Activated CD4-positive, alpha-beta T cell treated with anti-CD3 and anti-CD28 coated beads, Interleukin-2, amount 50 U/mL, for 48 hours (primary cell): ENCODE data around the gene RNF152.

Experiments used
- DNase-seq, 2 experiments: peaks; one replicate each; pipeline ENCODE4 v3.0.0-alpha.2; 2020

The RNF152 gene, protein sequence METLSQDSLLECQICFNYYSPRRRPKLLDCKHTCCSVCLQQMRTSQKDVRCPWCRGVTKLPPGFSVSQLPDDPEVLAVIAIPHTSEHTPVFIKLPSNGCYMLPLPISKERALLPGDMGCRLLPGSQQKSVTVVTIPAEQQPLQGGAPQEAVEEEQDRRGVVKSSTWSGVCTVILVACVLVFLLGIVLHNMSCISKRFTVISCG

GRCh38 chr18:61892683-61893308 is at the start of gene RNF152:
Gene RNF152, minus strand, starts transcription at chr18:61893007. Its CDS starts 76,544 bp downstream, at chr18:61816463.
- peak in 1 of 2 experiments; percentile 8 for DNase-seq

DNA sequence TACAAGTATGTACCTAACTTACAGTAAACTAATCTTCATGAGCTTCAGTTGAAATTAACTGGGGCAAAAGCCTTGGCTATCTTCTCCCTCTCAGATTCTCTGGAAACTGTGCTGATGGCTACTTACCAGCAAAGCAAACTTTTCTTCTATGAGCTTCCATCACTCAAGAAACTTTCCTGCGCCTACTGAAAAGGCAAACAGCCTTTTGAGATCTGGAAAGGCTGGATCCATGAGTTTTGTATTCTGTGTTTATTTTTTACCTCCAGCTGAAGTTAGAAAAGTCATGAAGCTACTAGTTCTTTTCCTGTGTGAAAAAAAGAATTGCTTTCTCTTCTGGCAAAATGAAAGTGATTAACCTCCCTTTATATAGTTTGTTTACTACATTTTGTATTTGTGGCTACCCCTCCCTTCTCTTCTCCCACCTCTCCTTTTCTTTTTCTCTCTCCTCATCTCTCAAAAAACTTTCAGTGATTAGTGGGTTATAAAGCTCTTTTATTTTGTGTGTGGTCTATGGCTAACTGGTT is 49.2 kb upstream of the RNF152 start:
- no peak for DNase-seq

DNA sequence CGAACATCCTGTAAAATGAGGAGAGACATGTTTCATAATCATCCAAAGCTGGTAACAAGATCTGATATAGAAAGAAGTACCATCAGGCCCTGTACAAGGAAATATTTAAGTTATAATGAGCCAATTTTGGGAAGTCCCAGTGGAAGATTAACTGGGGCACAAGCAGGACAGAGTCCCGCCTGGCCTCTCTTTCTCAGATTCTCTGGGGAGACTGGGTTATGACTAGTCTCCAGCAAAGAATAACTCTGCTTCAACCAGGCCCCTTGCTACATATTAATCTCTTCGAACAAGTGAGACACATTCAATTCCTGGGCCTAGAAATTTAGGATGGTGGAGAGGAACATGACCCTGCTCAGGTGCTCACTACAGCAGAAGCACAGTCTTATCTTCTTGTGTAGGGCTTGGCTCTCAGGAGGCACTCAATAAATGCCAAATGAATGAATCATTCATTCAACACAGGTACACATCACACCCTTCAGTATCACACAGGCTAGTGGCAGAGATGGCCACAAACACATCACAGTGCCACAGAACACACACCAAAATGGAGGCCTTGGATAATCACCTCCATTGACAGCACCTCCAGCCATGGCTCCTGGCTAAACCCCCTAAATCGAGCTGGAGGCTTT is 46.4 kb upstream of the RNF152 start:
- DNase-seq: no peak

DNA sequence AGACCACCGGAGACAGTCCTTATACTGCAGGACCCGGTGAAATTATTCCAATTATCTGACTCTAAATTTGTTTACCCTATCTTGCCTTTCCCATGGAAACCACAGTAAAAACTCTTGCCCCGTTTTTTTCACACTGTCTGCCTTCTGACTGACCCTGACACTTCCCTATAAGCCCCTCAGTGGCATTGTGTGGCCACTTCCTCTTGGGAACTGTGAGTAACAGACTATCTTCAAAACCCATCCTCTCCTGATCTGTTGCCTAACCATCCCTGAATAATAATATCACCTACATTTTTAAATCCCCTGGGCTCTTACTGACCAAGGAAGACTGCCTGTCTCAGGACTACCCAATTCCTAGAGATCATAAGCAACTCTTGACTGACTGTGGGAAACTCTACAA is 42.6 kb upstream of the RNF152 start:
- DNase-seq: no peak

DNA sequence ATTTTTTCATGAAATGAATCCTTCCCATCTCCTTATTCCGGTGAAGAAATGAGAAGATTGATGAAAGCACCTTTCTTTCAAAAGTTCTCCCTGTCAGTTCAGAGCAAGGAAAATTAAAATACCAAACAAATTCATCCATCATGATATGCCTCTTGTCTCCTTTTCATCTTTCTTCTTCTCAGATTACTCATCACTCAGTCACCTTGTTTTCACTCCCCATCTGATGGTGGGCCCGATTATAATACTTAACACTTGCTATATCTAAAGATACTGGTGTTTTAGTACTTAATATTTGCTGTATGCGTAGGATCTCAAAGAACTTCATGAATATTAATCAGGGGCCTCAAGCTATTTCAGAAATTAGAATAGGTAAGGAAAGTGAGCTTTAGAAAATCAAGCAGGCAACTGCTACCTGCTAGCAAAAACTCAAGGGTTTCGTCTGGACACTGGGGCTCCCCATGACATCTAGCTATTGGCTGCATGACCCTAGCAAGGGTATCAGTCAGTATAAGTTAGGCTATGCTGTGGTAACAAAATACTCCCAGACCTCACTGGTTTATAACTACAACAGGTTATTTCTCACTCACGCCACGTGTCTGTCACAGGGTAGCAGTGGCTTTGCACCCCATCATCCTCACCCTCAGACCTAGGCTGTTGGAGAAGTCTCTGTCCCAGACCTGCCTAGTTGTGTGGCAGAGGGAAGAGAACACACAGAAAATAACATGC is 39.0 kb upstream of the RNF152 start:
- DNase-seq: no peak

DNA sequence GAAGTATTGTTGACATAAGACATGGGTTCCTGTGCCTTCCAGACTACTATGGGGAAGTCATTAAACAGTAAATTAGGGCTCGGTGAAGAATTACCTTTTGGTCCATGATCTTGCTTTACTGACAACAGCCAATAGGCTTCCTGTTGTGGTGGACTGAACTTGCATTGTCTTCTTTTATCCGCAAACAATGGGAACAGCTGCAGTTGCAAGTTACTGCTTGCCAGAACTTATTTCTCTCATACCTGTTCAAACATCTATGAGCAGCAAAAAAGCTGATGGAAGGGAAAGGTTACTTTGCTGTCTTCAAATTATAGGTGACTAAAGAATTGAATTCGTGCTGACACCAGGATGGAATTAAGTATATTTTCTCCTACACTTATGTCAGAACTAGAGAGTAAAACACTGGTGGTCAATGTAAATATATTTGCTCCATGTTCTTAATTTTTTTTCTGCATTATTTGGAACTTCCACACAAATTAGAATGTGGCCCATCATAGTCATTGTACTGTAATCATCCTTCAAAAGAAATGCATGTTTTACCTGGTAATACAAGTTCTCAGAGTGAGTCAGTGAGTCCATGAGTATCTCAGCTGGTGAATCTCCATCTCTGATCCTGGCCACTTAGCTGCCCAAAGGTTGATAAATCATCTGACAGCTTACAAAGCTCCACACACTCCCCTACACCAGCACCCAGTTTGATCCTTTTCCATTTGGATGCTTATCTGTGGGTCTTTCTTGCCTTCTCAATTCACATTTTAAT is 37.3 kb upstream of the RNF152 start:
- no peak for DNase-seq

GRCh38 chr18:61926532-61926931 is 33.7 kb upstream of the RNF152 start:
- peak; percentile 36 to 58 for DNase-seq

GRCh38 chr18:61924550-61924949 is 31.7 kb upstream of the RNF152 start:
- DNase-seq: peak in 1 of 2 experiments; percentile 12

DNA sequence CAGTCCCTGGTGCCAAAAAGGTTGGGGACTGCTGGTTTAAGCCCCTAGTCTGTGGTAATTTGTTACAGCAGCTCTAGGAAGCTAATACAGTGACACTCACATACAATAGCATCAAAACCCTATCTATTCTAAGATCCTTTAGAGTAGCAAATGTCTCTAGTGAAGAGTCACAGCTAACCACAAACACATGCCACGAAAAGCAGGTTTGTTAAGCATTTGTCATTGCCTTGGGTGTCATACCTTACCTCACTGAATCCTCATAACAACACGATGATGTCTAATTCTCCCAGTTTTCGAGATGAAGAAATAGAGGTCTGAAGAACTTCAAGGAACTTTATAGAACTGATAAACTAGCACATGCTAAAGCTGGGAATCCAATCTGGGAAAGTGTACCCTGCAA is 29.6 kb upstream of the RNF152 start:
- no peak for DNase-seq

- DNase-seq: no peak
Measured at GRCh38 chr18:61921621-61922235, 28.9 kb upstream of the RNF152 start.

GRCh38 chr18:61917818-61918217 is 25.0 kb upstream of the RNF152 start:
- DNase-seq: no peak

GRCh38 chr18:61912476-61912875 is 19.7 kb upstream of the RNF152 start:
- no peak for DNase-seq

GRCh38 chr18:61910101-61910500 is 17.3 kb upstream of the RNF152 start:
- no peak for DNase-seq

GRCh38 chr18:61908661-61909060 is 15.9 kb upstream of the RNF152 start:
- no peak for DNase-seq

GRCh38 chr18:61901323-61901986 is 8.6 kb upstream of the RNF152 start:
- DNase-seq: peak; percentile 30 to 47

DNA sequence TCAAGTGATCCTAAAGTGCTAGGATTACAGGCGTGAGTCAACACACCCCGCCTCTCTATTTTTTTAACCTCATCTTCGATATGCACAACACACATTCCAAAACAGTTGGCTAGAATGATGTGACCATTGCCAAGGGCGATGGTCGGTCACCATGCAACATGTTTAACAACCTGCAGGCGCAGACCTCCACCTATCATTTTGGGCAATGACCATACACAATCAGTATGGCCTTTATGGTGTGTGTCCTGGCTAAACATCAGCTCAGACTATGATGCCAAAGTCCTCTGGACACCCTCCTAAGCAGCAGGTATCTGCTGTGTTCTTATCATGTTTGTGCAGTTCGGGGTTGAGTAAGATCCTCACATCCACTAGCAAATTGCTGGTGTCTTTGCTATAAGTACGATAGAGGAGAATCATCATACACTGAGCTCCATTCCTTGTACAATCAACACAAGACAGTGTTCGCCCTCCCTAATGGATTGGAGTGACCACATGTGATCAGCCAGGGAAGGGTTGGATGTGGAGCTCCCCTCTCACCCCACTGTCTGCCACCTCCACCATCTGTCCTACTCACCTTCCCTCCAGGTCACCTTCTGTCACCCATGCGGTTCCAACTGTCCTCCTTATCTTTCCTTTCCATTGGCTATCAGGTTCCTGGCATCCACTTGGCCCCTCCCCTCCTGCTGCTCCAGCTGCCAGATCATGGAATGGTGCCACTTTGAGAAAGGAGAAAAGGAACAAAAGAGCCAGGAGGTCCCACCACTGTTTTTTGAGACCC is 7.9 kb upstream of the RNF152 start:
- DNase-seq: no peak

DNA sequence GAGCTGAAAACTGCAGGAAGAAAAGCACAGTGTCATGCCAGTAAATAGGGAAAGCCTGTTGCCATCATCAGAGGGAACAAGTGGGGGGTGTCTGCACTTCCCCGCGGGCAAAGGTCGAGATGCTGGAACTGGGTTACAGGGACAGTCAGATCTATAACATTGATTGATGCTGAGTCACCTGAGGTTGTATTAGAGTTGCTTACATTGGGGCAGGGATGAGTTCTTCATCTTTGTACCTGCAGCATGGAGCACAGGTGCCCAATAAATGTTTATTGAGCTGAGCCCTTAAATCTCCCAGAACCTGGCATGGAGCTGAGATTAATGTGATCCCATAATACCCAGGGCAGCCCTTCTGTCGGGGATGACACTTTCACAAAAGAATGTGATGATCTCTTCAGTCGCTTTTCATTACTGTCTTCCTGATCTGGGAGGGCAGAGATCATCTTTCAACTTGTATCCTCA is 5.9 kb upstream of the RNF152 start:
- DNase-seq: no peak

DNA sequence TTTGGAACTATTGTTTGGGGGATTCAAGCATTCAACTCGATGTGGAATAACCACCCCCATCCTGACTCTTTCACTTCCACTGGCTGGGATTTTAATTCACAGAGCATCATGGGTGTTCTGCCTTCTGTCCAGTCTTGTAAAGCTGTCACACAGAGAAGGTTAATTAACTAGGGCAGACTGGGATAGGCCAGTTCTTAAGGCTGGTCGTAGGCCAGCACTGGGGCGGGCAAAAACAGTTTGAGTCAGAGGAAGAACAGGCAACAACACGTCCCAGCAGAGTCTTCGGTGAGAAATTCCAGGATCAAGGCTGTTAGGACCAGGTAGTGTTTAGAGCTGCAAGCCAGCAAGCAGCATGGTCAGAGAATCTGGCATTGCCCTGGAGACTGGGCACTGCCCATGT is 4.0 kb upstream of the RNF152 start:
- DNase-seq: no peak

GRCh38 chr18:61896118-61896517 is 3.3 kb upstream of the RNF152 start:
- DNase-seq: no peak

DNA sequence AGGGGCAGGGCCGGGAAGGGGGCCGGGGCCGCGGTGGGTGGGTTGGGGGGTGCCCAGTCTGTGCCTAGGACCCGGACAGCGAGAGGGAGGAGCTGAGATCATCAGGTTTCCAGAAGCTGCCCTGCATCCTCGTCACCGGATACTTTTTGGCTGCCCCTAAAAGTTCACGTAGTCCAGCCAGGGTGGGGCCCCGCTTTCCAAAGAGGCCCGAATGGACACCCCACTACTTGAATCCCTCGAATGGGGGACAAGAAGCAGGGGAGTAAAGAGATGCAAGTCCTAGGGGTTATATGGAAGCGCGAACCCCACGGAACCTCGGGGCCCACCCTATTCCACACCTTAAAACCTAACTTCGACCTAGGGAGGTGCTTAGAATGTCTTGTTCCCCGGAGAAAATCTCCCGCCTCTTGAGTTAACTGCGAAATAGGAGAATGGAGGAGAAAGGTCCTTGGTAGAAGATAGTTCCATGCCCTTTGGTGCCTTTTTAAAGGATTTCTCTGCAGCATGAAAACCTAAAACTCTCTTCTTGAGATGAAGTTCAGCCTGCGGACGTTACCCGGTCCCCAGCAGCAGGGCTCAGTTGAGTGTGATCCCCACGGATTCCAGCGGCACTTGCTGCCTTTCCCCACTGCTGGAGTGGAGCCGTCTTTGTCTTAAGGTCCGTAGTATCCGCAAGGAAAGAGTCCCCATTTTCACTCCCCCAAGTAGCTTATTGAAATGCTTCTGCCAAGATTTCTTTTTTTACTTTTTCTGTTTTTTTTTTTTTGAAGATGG is 2.1 kb upstream of the RNF152 start:
- DNase-seq: no peak
